Left cardiac atrium (tissue), 4 donors: ENCODE results near the gene KCNT1. TPM values are rescaled to one million over a fixed set of nuclear protein-coding genes. Genes with fewer than 3 reads are reported as not detected.

Experiments used
- ATAC-seq, 2 donors: fragments of 200-7000 bp; cut with Tn5 transposase; one replicate each; pipeline ENCODE4 v1.9.1; 2020; ENCODE audit warnings: mild to moderate bottlenecking in 2 of 2, moderate library complexity in 2 of 2
- DNase-seq: peaks from one replicate; pipeline ENCODE4 v3.0.0-alpha.2; 2020
- intact Hi-C, 2 donors: fragments of 100-400 bp; cut with DNase I; formaldehyde crosslinking; loops; one replicate each; pipeline versions ENCODE4 v1.14.1 to v1.15.1; 2022 to 2023
- total RNA-seq, 2 donors: library from RNA; stranded (reverse); fragmentation: NEBNext Ultra II Directional; extraction: Animal tissue kit (Norgen Biotek cat#: 25700); gene quantifications; one replicate each; pipeline ENCODE4 v1.2.1, GENCODE V29; 2021
- donor health status: DM: no; HTN: yes; CAD: no.
- donor health status: DM: no; HTN: yes; CAD: no; lungs with severe emphysema.
- donor health status: DM: yes; HTN: yes; CAD: no.
- donor health status: Dilated cardiomyopathy.

Gene KCNT1
- total RNA-seq, 2 donors from 2014 or later: 0.24 to 1.2 TPM

- ATAC-seq: no peak
- DNase-seq: no peak
- intact Hi-C loops: no loop called here
Measured at GRCh38 chr9:135821733-135822373, 119.9 kb downstream of the KCNT1 start.

- ATAC-seq: no peak
- no peak for DNase-seq
- intact Hi-C loops: no loop called here
Measured at GRCh38 chr9:135822374-135822755, 120.4 kb downstream of the KCNT1 start.

- DNase-seq: no peak
- no peak for ATAC-seq
- intact Hi-C loops: no loop called here
Measured at GRCh38 chr9:135823036-135823435, 121.1 kb downstream of the KCNT1 start.

GRCh38 chr9:135825435-135826187 lies 123.6 kb downstream of the KCNT1 start:
- no peak for DNase-seq
- no peak for ATAC-seq

GRCh38 chr9:135826188-135826545 lies 124.2 kb downstream of the KCNT1 start:
- DNase-seq (no peak), ATAC-seq (no peak)
- intact Hi-C loops: no loop called here

More at GRCh38 chr9:135825435-135826187, 123.6 kb downstream of the KCNT1 start:
- intact Hi-C loops: no loop called here

GRCh38 chr9:135827301-135827700 lies 125.3 kb downstream of the KCNT1 start:
- DNase-seq (no peak), ATAC-seq (no peak)
- intact Hi-C loops: no loop called here

- no peak for DNase-seq
Measured at GRCh38 chr9:135827866-135828580, 126.0 kb downstream of the KCNT1 start.

GRCh38 chr9:135828656-135829055 lies 126.7 kb downstream of the KCNT1 start:
- DNase-seq: no peak
- no peak for ATAC-seq
- intact Hi-C loops: no loop called here

More at GRCh38 chr9:135827866-135828580, 126.0 kb downstream of the KCNT1 start:
- no peak for ATAC-seq
- intact Hi-C loops: no loop called here

GRCh38 chr9:135830496-135830895 lies 128.5 kb downstream of the KCNT1 start:
- intact Hi-C loops: no loop called here
- DNase-seq (no peak), ATAC-seq (no peak)

- ATAC-seq: no peak
Measured at GRCh38 chr9:135833864-135834263, 131.9 kb downstream of the KCNT1 start.

GRCh38 chr9:135835131-135835530 lies 133.1 kb downstream of the KCNT1 start:
- no peak for DNase-seq
- no peak for ATAC-seq
- intact Hi-C loops: no loop called here

More at GRCh38 chr9:135833864-135834263, 131.9 kb downstream of the KCNT1 start:
- intact Hi-C loops: no loop called here
- DNase-seq: no peak

- ATAC-seq (no peak), DNase-seq (no peak)
- intact Hi-C loops: no loop called here
Measured at GRCh38 chr9:135839516-135839915, 137.5 kb downstream of the KCNT1 start.

- intact Hi-C loops: no loop called here
- DNase-seq: no peak
- no peak for ATAC-seq
Measured at GRCh38 chr9:135840107-135840506, 138.1 kb downstream of the KCNT1 start.

- ATAC-seq (no peak), DNase-seq (no peak)
- intact Hi-C loops: no loop called here
Measured at GRCh38 chr9:135840539-135840938, 138.6 kb downstream of the KCNT1 start.

Other genes starting within 250 kb of the KCNT1 start
- 10 to 100 TPM; 17.5 to 17.6 TPM for gene PPP1R26, start 222.4 kb upstream of the KCNT1 start, total RNA-seq
- 10 to 100 TPM; 32.6 to 34.0 TPM for gene MRPS2, start 201.5 kb upstream of the KCNT1 start, total RNA-seq
- gene LCN1, start 180.7 kb upstream of the KCNT1 start, total RNA-seq: 1 to 10 TPM in 1 of 2 donors, not detected in 1; 2.0 TPM
- not detected for gene OBP2A, start 156.1 kb upstream of the KCNT1 start, total RNA-seq
- not detected for gene PAEP, start 140.4 kb upstream of the KCNT1 start, total RNA-seq
- not detected for gene GLT6D1, start 62.6 kb upstream of the KCNT1 start, total RNA-seq
- not detected for gene LCN9, start 38.9 kb upstream of the KCNT1 start, total RNA-seq
- not detected for gene SOHLH1, start 2.7 kb upstream of the KCNT1 start, total RNA-seq
- gene CAMSAP1, start 205.4 kb downstream of the KCNT1 start, total RNA-seq: 10 to 100 TPM; 17.2 to 17.6 TPM